ENCODE data around the gene CCNY.
A peak's percentile ranks its signal among the peaks of the same experiment; 100 is the strongest.

The CCNY gene

DNA sequence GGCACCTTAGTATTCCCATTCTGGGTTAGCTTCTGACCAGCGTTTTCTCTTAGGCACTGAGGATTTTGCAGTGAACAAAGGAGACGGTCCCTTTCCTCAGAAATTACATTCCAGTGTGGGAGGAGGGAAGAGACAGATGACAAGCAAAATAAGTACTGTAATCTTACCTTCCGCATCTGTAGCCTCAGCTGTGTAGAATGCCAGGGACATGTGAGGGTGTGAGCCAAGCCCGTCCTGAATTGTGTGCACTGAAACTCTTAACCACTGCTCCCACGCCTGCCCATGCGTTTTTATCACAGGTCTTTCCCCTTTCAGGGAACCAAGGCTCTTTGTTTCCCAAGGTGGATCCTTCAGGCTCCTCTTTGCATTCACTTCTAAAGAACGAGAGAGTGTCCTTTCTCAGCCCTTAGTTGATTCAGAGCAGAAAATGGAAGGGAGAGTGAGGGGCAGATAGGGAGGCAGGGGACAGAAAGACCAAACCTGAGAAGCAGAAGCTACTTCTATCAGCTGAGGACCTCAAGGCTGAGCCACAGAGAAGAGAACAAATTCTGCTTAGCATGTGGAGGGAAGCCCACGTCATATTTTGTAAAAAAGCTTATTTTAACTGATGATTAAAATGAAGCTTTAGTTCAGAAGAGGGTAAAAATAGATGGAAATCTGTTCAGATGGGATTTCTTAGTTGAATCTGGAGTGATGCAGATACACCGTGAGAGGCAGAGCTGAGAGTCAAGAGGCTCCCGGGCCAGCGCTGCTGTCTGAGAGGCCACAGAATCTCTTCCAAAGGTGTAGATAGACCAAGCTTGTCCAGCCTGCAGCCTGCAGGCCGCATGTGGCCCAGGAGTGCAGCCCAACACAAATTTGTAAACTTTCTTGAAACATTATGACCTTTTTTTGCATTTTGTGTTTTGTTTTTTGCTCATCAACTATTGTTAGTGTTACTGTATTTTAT is 122.5 kb downstream of the CCNY start:
- DNase-seq, result no peak

GRCh38 chr10:35459449-35459847 is 123.1 kb downstream of the CCNY start:
- no peak for DNase-seq

DNA sequence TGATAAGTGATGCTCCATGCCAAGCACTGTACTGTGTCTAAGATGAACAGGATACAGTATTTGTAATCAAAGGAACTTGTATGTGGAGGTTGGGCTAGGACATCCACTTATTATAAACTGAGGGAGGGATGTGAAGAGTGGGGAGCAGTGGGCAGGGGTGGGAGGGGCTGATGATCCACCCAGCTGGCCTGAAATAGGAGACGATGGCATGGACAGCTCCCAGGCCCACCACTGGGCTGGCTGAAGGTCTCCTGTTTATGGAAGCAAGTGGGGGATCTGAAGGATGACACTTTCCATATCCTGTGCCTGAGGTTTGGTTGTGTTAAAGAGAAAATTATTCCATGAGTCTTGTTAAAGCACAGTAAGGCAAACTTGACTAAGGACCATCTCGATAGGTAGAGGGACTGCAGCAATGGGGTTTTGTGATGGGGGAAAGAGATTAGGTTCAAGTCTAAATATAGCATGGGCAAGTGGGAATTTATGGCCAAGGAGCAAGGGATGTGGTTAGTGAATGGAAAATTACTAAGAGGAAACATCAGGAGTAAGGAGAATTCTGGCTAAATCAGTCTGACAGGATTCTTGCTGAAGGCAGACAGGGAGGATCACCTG is 124.6 kb downstream of the CCNY start:
- DNase-seq, result no peak

- no peak for DNase-seq
Measured at GRCh38 chr10:35462491-35462934, 126.2 kb downstream of the CCNY start.

DNA sequence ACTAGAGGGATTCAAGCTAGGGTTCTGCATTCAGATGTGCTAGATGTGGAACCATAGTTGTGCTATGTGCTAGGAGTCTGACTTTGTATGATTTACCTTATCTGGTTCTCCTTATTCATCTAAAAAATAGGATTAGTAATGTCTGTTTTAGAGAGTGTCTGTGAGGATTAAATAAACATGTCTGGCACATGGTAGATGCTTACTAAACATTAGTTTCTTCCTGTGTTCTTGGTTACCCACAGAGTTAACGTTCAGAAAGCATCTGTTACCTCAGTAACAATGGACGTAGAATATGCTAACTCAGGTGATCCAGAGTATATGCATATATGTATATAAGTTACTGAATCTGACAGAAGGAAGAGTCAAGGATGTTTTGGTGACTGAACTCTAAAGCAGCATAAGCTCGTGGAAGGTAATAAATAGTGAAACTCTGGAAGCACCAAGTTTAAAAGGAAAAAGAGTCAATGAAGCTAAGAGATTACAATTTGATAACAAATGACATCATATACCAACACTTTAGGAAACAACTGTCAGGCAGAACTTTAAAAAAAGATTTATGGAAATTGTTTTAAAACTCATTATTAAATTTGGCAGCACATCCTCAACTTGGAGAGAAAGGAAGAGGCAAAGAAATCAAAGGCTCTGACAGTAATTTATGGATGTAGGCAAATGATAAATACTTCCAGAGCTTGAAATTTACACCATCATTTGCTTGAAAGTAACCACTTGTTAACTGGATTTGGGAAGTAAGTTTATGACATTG is 127.0 kb downstream of the CCNY start:
- DNase-seq, result no peak

GRCh38 chr10:35463878-35464277 is 127.6 kb downstream of the CCNY start:
- no peak for DNase-seq

DNA sequence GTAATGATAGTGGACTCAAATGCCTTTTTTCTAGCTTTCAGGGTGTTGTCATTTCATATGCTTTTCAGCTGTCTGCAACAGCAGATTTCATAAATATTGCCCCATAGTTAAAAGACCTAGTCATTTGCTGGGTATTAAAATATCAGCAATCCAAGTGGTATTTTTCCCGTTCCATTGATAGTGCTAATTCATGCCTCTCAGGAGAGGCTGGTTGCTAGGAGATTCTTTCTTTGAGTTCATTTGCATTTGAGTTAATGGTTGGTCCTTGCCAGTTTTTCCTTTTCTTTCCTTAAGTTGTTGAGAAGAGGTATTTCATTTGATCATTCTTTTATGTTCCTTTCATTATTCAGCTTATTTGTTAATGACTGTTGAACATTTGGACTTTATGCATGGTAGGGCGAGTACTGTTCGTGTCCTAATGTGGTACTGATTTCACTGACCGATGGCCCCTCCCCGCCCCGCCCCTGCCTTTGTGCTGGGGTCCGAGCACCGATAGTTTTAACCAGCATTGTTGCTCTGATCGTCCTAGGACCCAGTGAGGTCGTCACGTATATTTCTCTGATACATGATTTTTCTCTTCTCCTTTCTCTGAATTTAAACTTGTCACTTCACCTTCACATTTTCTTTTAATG is 128.6 kb downstream of the CCNY start:
- no peak for DNase-seq

DNA sequence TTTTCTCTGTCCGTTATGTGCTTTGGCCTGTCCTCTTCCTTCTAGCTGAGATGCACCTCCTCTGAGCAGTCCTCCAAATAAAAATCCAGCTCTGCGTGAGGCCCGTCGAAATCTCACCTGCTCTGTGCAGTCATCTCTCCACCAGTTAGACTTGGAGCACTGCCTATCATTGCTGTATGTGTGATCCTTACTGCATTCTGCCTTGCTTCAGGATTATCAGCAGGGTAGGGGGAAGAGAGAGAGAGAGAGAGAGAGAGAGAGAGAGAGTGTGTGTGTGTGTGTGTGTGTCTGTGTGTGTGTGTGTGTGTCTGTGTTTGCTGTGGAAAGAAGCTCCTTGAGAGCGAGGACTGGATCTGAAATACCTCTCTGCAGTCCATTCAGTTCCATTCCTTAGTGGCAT is 129.4 kb downstream of the CCNY start:
- DNase-seq, result no peak

DNA sequence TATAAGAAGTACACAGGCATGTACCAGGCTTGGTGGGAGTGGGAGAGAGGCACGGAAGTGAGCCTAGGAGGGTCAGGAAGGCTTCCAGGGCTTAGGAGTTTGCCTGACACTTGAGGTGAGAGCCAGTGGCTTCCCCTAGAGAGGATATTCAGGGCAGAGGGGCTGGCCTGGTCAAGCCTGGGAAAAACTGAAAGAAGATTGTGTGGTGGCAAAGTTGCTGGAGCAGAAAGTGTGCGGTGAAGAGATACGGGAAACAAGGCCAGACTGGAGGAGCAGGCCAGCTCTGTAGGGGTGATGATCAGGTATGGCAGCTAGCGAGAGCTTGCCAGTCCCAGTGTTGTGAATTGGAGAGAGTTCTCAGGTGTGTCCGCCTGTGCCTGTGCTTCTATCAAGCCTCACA is 129.9 kb downstream of the CCNY start:
- DNase-seq, result no peak

DNA sequence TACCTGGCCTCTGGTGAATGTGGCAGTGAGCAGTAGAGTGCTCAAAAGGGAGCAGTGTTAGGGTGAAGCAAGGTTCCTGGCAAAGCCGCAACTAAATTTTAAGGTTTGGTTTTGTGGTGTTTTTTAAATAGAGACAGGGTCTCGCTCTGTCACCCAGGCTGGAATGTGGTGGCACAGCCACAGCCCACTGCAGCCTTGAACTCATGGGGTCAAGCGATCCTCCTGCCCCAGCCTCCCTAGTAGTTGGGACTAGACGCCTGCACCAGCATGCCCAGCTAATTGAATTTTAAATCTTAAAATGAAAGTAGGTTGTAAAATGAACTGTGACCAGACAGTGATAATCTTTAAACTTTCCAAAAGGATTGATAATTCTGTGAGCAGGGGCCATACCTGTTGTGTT is 130.4 kb downstream of the CCNY start:
- no peak for DNase-seq

- DNase-seq, result no peak
Measured at GRCh38 chr10:35467186-35467585, 130.9 kb downstream of the CCNY start.

DNA sequence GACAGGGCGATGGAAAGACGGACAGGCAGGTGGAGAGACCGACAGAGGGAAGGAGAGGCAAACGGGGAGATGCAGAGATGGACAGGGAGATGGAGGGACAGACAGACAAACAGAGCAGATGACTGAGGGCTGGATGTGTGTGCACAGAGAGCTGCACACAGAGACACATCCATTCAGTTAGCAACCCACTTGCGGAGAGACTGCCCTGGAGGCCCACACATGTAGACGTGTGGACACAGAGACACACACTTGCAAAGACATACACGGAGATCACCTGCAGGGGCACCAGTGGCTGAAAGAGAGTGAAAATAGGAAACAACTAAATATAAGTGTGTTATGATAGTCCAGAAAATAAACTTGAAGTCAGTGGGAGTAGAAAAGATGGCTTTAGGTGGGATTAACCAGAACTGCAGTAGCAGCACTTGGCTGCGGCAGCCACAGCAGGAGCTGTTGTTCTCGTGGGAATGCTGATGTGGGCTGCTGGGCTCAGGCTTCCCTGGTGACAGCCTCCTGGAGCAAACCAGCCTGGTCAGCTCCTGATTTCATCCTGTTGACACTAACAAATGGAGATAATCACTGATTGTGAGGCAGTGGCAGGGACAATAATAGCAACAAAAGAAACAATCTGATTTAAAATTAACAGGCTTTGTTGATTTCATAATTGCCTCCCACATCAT is 134.1 kb downstream of the CCNY start:
- no peak for DNase-seq

DNA sequence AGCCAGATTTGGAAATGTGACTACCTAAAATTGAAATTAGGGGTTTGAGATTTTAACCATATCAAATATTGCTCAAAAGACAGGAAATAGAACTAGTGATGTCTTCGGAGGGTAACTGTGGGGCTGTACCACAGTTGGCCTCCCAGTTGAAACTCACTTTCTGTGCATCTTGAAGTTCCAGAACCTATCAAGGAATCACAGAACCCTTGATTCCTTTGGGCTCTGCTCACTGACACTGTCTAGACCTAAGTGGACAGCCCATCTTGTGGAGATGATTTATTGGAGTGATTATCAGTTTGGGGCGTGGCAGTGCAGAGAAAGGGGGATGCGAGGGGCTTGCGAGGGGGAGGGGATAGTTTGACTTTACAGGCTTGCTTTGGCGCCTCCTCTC is 134.6 kb downstream of the CCNY start:
- DNase-seq, result no peak

GRCh38 chr10:35471435-35471834 is 135.1 kb downstream of the CCNY start:
- no peak for DNase-seq

DNA sequence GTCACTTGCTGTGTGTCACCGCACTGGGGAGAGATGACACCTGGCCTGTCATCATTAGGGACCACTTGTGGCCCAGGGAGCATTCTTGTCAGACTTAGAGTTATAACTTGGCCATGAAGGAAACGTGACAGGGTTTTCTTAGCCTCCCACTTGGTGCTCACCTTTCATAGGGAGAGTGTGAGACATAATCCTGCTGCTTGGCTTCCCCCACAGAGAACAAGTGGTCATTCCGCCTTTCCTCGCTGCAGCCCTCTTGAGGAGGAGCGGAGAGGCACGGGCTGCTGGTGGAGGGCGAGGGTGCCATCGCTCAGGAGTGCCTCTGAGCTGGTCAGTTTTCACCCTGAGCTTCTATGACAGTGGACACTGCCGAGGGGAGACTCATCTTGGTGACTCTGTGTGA is 143.8 kb downstream of the CCNY start:
- no peak for DNase-seq

DNA sequence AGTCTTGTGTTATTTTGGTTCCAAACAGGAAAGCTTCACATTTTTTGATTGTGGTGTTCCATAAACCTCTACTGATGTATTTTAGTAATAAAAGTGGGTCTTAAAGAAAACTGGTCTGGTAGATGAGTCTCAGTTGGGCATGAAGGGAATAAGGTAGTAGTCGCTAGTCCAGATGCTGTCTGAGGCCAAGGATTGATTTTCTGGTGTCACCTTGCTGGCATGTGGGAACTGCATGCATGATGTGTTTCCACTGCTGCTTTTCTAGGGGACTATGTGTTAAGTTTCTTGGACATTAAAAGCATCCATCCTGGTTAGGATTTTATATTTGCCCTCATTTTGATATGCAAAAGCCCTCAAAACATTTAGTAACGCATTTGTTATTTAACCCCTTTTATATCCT is 145.1 kb downstream of the CCNY start:
- DNase-seq, result no peak

DNA sequence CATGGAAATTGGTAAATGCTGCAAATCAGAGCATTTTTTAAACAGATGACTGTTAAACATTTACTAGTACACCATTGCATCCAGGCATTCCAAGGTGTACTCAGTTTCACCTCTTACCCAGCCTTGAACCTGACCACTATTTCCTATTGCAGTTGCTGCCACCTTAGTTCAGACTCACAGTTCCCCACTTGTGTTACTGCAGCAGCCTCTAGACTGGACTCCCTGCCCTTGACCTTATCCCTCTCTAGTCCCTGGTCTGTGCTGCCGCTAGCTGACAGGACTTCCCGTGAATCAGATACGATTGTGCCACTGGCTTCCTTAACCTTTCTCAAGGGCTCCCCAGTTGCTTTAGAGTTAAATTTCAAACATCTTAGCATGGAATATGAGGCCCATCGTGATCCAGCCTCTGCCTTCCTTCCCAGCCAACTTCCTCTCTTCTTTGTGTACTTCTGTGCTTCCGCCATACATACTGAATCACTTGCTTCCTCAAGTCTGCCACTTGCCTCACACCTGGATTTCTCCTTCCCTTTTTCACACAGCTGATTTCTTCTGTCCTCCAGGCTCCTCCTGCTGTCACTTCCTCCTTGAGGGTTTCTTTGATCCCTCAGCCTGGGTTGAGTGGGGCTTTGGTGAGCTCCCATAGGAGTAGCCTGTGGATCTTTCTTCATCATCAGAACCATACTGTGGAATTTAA is 150.1 kb downstream of the CCNY start:
- DNase-seq, result peak; percentile 48 to 70

DNA sequence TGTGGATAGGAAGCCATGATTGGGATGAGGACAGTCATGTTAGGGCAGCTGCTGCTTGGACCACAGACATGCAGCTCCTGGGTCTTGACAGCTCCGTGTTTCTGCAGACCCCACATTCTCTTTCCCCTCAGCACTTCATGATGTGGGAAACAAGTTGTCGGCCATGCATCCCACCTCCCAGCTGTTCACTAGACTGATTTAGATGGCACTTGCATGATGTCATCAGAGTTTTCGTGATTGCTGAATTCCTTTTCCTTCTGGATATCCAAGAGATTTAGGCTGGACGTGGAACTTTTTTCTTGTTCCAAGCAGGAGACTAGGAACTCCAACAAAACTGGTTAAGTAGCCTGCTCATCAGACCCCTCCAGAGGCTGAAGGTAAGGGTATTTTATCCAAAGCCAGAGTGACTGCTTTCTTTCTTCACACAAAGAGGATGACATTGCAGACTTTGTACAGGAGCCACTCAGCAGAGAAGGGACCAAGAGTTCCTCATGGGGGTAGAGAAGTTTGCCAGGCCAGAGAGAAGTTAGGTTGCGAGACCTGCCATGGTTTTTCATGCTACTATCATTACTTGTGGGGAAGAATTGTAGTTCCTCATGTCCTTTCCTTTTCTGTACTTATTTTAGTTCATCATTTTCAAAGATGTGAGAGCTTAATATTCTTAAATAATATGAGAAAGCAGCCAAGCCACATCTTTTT is 151.2 kb downstream of the CCNY start:
- DNase-seq, result peak; percentile 33 to 53

DNA sequence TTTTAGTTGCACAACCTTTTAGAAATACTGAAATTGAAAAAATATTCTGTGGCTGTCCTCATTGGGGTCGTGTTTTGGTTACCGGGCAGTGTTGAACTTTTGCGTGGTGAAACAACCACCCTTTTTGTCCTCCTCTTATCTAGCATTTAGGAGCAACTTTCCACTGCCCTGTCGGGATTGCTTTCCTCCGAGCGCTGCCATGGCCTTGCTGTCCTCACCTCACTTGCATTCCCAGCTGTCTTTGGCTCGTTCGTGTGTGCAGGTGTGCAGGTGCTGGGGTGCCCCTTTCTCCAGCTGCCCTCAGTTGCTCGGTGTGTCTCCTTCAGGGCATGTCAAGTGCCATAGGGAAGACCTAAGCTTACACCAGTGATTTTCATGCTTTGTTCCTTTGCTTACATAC is 151.9 kb downstream of the CCNY start:
- no peak for DNase-seq

- DNase-seq, result no peak
Measured at GRCh38 chr10:35492386-35493195, 156.3 kb downstream of the CCNY start.
